ENCODE data around the gene GPR108. TPM values are rescaled to one million over a fixed set of nuclear protein-coding genes. Genes with fewer than 3 reads are reported as not detected.

Gene GPR108
- total RNA-seq, 1 donor from 2014 or later, result 38.3 TPM

- no peak overlapping the region for H3K27ac ChIP-seq
- no peak overlapping the region for H3K27ac Mint-ChIP-seq
- no peaks in the 10 kb centered on the region for H3K36me3 Mint-ChIP-seq
- peaks cover 2% of the 10 kb centered on the region for H3K9me3 Mint-ChIP-seq
- no peaks in the 10 kb centered on the region for H3K79me2 ChIP-seq (ENCODE audit: low read depth)
- peaks cover 43% of the 10 kb centered on the region for H3K27me3 ChIP-seq
- H3K4me3 ChIP-seq, result no peak overlapping the region
- no peaks in the 10 kb centered on the region for H3K36me3 ChIP-seq
- H3K4me1 Mint-ChIP-seq, result no peaks in the 10 kb centered on the region
- H4K20me1 ChIP-seq (ENCODE audit: low read depth), result no peaks in the 10 kb centered on the region
- H3K4me2 ChIP-seq, result no peak overlapping the region
- H3K4me1 ChIP-seq, result no peaks in the 10 kb centered on the region
- no peak overlapping the region for H3K9ac ChIP-seq
- H3F3A ChIP-seq (ENCODE audit: low read depth), result no peaks in the 10 kb centered on the region
- TF ChIP-seq EZH2phosphoT487 (IDR thresholded peaks at IDR 0.05), result no peak
- no peak for TF ChIP-seq EZH2 (IDR thresholded peaks at IDR 0.05)
- TF ChIP-seq CTCF (IDR thresholded peaks at IDR 0.05), result no peak
- no peak for DNase-seq (ENCODE audit: low spot score)
- no peaks in the 10 kb centered on the region for H3K9me3 ChIP-seq (ENCODE audit: low read depth)
- no peak overlapping the region for H2AFZ ChIP-seq (replicated peaks)
- H3K4me3 Mint-ChIP-seq, result no peak overlapping the region
- H3K27me3 Mint-ChIP-seq (ENCODE audit: insufficient read depth, low read depth), result peaks cover 35% of the 10 kb centered on the region
These were observed 29.7 kb downstream of the GPR108 start for GRCh38 chr19:6707658-6708018.

DNA sequence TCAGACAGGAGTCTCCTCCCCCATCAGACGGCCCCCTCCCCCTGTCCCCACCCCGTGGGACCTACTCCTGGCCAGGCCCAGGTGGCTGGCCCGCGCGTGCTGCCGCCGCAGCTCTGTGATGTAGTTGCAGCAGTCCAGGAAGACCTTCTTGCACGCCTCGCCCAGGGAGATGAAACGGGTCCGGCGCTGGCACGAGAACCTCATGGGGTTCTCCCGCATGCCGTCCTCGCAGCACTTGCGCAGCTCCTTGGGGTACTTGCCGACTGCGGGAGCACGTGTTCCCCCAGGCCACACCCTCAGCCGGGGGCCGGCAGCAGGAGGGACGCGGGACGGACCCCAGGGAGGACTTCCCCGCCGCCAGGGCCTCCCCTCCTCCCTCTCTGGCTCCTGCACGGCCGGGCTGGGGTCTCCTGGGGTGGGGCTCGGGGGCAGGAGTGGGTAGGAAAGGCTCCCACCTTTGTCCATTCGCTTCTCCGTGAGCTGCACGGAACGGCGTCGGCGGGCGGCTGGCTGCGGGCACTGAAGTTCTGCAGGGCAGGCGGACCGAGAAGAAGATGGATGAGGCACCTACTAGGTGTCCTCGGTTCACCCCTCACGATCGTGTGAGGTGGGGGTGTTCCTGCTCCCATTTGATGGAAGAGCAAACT is 30.2 kb downstream of the GPR108 start:
- Histone ChIP-seq H3K79me2 (ENCODE audit: low read depth) (no peaks in the 10 kb centered on the region), H3K4me2 (no peak overlapping the region), H3K27ac (no peak overlapping the region), H3K36me3 (no peaks in the 10 kb centered on the region), H3F3A (ENCODE audit: low read depth) (no peaks in the 10 kb centered on the region), H2AFZ (replicated peaks) (no peak overlapping the region), H3K4me1 (no peaks in the 10 kb centered on the region), H3K27me3 (peaks cover 42% of the 10 kb centered on the region), H4K20me1 (ENCODE audit: low read depth) (no peaks in the 10 kb centered on the region), H3K4me3 (no peak overlapping the region), H3K9ac (no peak overlapping the region), H3K9me3 (ENCODE audit: low read depth) (no peaks in the 10 kb centered on the region)
- H3K9me3 Mint-ChIP-seq, result no peaks in the 10 kb centered on the region
- no peak overlapping the region for H3K27ac Mint-ChIP-seq
- no peaks in the 10 kb centered on the region for H3K4me1 Mint-ChIP-seq
- DNase-seq (ENCODE audit: low spot score), result no peak
- no peak overlapping the region for H3K4me3 Mint-ChIP-seq
- H3K27me3 Mint-ChIP-seq (ENCODE audit: insufficient read depth, low read depth), result peaks cover 30% of the 10 kb centered on the region
- no peaks in the 10 kb centered on the region for H3K36me3 Mint-ChIP-seq
- TF ChIP-seq EZH2phosphoT487 (IDR thresholded peaks at IDR 0.05), result no peak
- TF ChIP-seq EZH2 (IDR thresholded peaks at IDR 0.05), result no peak
- TF ChIP-seq CTCF (IDR thresholded peaks at IDR 0.05), result no peak

GRCh38 chr19:6706633-6706958 is 30.8 kb downstream of the GPR108 start:
- Mint-ChIP-seq H3K9me3 (no peaks in the 10 kb centered on the region), H3K4me3 (no peak overlapping the region), H3K27me3 (ENCODE audit: insufficient read depth, low read depth) (peaks cover 28% of the 10 kb centered on the region), H3K36me3 (no peaks in the 10 kb centered on the region), H3K4me1 (no peaks in the 10 kb centered on the region), H3K27ac (no peak overlapping the region)
- TF ChIP-seq EZH2phosphoT487 (IDR thresholded peaks at IDR 0.05) (no peak), EZH2 (IDR thresholded peaks at IDR 0.05) (no peak), CTCF (IDR thresholded peaks at IDR 0.05) (no peak)
- no peak overlapping the region for H2AFZ ChIP-seq (replicated peaks)
- no peak overlapping the region for H3K9ac ChIP-seq
- H3K27me3 ChIP-seq, result peaks cover 36% of the 10 kb centered on the region
- H3K27ac ChIP-seq, result no peak overlapping the region
- no peaks in the 10 kb centered on the region for H3K79me2 ChIP-seq (ENCODE audit: low read depth)
- H3K4me3 ChIP-seq, result no peak overlapping the region
- H3K36me3 ChIP-seq, result no peaks in the 10 kb centered on the region
- no peak for DNase-seq (ENCODE audit: low spot score)
- H3K4me1 ChIP-seq, result no peaks in the 10 kb centered on the region
- H4K20me1 ChIP-seq (ENCODE audit: low read depth), result no peaks in the 10 kb centered on the region
- H3K9me3 ChIP-seq (ENCODE audit: low read depth), result no peaks in the 10 kb centered on the region
- no peaks in the 10 kb centered on the region for H3F3A ChIP-seq (ENCODE audit: low read depth)
- no peak overlapping the region for H3K4me2 ChIP-seq
